GM19463 (cell line): ENCODE measurements around the gene USP24.
"Not testable (repeated sequence)": the region's sequence is repeated elsewhere in the genome, so short reads cannot be mapped to it uniquely, and the experiment has no call there.

Experiments used
- ATAC-seq: cut with Tn5 transposase; IDR thresholded peaks from one replicate; pipeline ENCODE4 v1.9.1; 2021; ENCODE audit warnings: mild to moderate bottlenecking, moderate library complexity; ENCODE audit not compliant: unreplicated experiment

The USP24 gene

GRCh38 chr1:55200667-55201066 is 14.5 kb downstream of the USP24 start:
- ATAC-seq: no peak

GRCh38 chr1:55199735-55200134 is 15.4 kb downstream of the USP24 start:
- ATAC-seq: not testable (repeated sequence)

GRCh38 chr1:55198044-55198443 is 17.1 kb downstream of the USP24 start:
- no peak for ATAC-seq

GRCh38 chr1:55197099-55197498 is 18.1 kb downstream of the USP24 start:
- ATAC-seq: no peak

GRCh38 chr1:55196433-55197035 is 18.6 kb downstream of the USP24 start:
- ATAC-seq: no peak

GRCh38 chr1:55195521-55196233 is 19.5 kb downstream of the USP24 start:
- peak; percentile 65 for ATAC-seq

- no peak for ATAC-seq
Observed at GRCh38 chr1:55194851-55195250, 20.3 kb downstream of the USP24 start.

- no peak for ATAC-seq
Observed at GRCh38 chr1:55192093-55192492, 23.1 kb downstream of the USP24 start.

- not testable (repeated sequence) for ATAC-seq
Observed at GRCh38 chr1:55191219-55191952, 23.8 kb downstream of the USP24 start.

- ATAC-seq: no peak
Observed at GRCh38 chr1:55190109-55190508, 25.1 kb downstream of the USP24 start.

GRCh38 chr1:55188909-55189308 is 26.3 kb downstream of the USP24 start:
- no peak for ATAC-seq

GRCh38 chr1:55185832-55186231 is 29.3 kb downstream of the USP24 start:
- ATAC-seq: no peak

- ATAC-seq: no peak
Observed at GRCh38 chr1:55184859-55185258, 30.3 kb downstream of the USP24 start.

GRCh38 chr1:55181666-55182065 is 33.5 kb downstream of the USP24 start:
- ATAC-seq: no peak

- ATAC-seq: no peak
Observed at GRCh38 chr1:55180075-55180670, 35.0 kb downstream of the USP24 start.

GRCh38 chr1:55179177-55179835 is 35.9 kb downstream of the USP24 start:
- no peak for ATAC-seq

GRCh38 chr1:55172687-55173086 is 42.5 kb downstream of the USP24 start:
- ATAC-seq: no peak

GRCh38 chr1:55172272-55172671 is 42.9 kb downstream of the USP24 start:
- ATAC-seq: no peak

- ATAC-seq: no peak
Observed at GRCh38 chr1:55171694-55172093, 43.5 kb downstream of the USP24 start.

GRCh38 chr1:55170426-55170825 is 44.7 kb downstream of the USP24 start:
- ATAC-seq: no peak

GRCh38 chr1:55169126-55169525 is 46.0 kb downstream of the USP24 start:
- ATAC-seq: no peak
